22Rv1 (cell line): ENCODE data around the gene STK11IP.
"Not testable (repeated sequence)": the region's sequence is repeated elsewhere in the genome, so short reads cannot be mapped to it uniquely, and the experiment has no call there.

Experiments
- H3K27ac ChIP-seq: fragments of 450-650 bp; 2 replicates; pipeline ENCODE4 v1.5.1; 2017
- ZFX ChIP-seq: fragments of 450-650 bp; IDR thresholded peaks from 2 replicates; pipeline ENCODE4 v1.6.1; 2017; ENCODE audit warnings: antibody characterized with exemption, borderline replicate concordance
- TF ChIP-seq, protein P1 (sequence below): fragments of 450-650 bp; IDR thresholded peaks from 2 replicates; pipeline ENCODE4 v1.5.1; 2017; ENCODE audit warnings: mild to moderate bottlenecking

Gene STK11IP

DNA sequence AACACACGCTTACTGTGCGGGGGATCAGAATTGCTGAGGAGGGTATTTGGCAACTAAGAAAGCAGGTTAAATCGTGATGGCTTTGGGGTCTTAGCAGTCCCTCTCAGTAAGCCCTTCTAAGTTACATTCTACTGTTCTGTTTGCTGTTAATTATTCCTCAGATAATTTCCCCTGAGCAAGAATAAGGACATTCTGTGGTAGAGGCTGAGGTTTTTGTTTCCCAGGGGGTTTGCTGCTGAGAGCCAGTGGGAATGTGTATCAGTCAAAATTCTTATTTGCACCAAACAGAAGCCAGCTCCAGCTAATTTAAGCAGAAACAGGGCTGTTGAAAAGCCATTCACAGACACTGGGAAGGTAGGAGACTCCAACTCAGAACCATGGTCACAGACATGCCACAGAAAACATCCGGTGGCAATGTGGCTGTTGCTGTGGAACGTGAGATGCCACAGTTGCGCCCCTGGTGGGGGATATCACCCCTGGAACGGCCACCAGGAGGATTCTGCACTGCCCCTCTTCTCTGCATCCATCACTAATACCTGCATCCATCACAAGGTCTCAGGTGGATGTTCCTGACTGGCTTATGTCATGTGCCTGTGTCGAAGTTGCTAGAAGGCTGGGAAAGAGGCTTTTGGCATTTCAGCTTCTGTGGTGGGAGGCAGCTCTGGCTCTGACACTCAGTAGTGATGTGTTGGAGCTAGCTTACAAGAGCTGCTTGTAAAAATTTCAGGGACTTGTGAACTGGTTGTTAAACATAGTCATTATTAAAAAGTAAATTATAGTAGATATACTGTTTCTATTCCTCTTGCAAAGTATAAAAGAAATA lies 53.0 kb downstream of the STK11IP start:
- no peak overlapping the region for H3K27ac ChIP-seq
- no peak for TF ChIP-seq ZFX
- TF ChIP-seq, protein P1, sequence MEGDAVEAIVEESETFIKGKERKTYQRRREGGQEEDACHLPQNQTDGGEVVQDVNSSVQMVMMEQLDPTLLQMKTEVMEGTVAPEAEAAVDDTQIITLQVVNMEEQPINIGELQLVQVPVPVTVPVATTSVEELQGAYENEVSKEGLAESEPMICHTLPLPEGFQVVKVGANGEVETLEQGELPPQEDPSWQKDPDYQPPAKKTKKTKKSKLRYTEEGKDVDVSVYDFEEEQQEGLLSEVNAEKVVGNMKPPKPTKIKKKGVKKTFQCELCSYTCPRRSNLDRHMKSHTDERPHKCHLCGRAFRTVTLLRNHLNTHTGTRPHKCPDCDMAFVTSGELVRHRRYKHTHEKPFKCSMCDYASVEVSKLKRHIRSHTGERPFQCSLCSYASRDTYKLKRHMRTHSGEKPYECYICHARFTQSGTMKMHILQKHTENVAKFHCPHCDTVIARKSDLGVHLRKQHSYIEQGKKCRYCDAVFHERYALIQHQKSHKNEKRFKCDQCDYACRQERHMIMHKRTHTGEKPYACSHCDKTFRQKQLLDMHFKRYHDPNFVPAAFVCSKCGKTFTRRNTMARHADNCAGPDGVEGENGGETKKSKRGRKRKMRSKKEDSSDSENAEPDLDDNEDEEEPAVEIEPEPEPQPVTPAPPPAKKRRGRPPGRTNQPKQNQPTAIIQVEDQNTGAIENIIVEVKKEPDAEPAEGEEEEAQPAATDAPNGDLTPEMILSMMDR, result no peak

DNA sequence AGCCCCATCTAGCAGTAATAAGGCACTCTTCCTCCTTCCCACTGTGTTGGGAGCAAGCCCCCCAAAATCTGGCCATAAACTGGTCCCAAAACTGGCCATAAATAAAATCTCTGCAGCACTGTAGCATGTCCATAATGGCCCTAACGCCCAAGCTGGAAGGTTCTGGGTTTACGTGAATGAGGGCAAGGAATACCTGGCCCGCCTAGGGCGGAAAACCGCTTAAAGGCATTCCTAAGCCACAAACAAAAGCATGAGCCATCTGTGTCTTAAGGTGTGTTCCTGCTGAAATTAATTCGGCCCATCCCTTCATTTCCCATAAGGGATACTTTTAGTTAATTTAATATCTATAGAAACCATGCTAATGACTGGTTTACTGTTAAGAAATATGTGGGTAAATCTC lies 54.0 kb downstream of the STK11IP start:
- not testable (repeated sequence) for H3K27ac ChIP-seq

DNA sequence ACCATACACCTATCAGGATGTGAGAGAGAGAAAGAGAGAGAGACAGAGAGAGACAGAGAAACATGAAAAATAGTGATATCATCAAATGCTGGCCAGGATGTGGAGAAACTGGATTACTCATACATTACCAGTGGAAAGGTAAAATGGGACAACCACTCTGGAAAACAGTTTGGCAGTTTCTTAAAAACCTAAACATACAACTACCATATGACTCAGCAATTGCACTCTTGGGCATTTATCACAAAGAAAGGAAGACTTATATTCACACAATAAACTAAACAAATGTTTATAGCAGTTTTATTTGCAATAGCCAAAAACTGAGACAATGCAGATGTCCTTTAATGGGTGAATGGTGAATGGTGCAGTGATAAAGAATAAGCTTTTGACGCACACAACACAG lies 58.9 kb downstream of the STK11IP start:
- TF ChIP-seq, protein P1, result no peak
- TF ChIP-seq ZFX, result no peak

DNA sequence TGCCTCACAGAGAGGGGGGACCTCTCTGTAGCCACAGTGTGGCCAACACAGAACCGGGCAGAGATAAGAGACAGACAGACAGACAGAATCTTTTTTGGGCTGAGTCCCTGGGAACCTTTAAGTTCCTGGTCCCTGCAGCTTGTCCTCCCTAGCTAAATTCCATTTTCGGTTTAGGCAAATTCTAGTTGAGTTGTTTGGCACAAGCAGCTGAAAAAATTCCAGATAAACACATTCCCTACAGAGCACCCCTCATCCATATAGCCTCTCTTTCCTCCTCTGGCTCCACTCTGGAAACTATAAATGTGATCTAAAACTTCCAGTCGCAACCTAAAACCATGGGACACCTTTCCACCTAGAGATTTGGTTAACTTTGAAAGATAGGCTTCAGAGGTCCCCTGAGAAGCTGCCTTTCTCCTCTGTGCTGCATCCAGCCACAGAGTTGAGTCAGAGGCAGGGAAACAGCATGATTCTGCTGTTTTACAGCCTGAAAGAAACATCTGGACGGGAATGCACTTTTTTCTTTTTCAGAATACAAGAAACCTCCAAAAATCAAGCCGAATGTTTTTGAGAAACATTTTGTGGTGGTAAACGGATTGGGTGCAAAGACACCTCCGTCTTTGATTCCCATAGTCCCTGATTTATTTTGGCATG lies 60.7 kb downstream of the STK11IP start:
- TF ChIP-seq, protein P1, result no peak
- no peak for TF ChIP-seq ZFX
- H3K27ac ChIP-seq, result no peak overlapping the region

More for the DNA sequence above, 58.9 kb downstream of the STK11IP start:
- no peak overlapping the region for H3K27ac ChIP-seq

DNA sequence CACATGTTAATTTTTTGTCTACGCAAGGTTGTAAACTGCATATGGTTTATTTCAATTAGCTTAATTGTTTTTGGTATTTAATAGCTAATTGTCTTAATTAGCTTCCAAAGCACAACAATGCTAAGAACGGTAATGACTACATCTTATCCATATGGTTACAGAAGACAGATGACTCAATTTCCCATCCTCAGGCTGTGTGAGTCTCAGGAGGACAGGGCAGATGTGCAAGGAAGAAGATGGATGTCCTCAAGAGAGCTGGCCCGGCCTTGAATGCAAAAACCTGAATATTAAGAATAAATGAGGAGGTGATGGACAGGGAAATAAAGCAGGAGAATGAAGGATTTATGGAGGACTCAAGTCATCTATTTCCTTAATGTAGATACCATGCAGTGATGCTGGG lies 61.2 kb downstream of the STK11IP start:
- H3K27ac ChIP-seq, result no peak overlapping the region
- TF ChIP-seq ZFX, result no peak
- TF ChIP-seq, protein P1, result no peak

- no peak for TF ChIP-seq ZFX
- TF ChIP-seq, protein P1, result no peak
- H3K27ac ChIP-seq, result no peak overlapping the region
Observed at GRCh38 chr2:219661197-219661954, 63.7 kb downstream of the STK11IP start.

DNA sequence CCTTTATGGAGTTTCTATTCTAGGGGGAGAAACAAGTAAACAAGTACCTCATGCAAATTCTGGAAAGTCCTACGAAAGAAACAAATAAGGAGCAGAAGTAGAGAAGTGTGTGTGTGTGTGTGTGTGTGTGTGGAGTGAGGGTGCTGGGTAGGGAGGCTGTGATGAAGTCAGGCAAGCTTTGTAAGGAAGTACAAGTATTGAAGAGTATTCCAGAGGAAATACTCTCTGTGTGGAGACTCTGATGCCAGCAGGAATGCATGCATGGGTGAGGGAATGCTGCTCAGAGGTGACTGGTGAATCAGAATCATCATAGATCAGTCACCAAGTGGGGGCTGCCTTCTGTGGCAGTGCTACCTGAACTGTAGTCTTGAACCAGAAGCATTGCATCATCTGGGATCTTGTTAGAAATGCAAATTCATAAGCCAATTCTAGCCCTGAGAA lies 64.3 kb downstream of the STK11IP start:
- TF ChIP-seq ZFX, result no peak
- TF ChIP-seq, protein P1, result no peak
- no peak overlapping the region for H3K27ac ChIP-seq
